Fibroblast of villous mesenchyme (primary cell): ENCODE results near the gene CD93. TPM values are rescaled to one million over a fixed set of nuclear protein-coding genes. Genes with fewer than 3 reads are reported as not detected.

Experiments used
- DNase-seq: peaks from one replicate; pipeline ENCODE4 v3.0.0-alpha.2; 2010; ENCODE audit warnings: low read depth
- H3K4me3 ChIP-seq: 2 replicates; pipeline ENCODE4 v1.5.1; 2011; ENCODE audit warnings: low read depth, mild to moderate bottlenecking, low read length
- total RNA-seq: library from RNA; depleted of rRNA; stranded (reverse); fragments of >200 nt; gene quantifications from 2 replicates; pipeline ENCODE4 v1.2.3, GENCODE V29; 2012
- TF ChIP-seq, protein P1 (sequence below): IDR thresholded peaks from 2 replicates; pipeline ENCODE4 v1.5.1; 2012; ENCODE audit warnings: low read depth, mild to moderate bottlenecking, low read length; ENCODE audit not compliant: insufficient read depth

The CD93 gene
- total RNA-seq, 1 donor = under 0.01 TPM

DNA sequence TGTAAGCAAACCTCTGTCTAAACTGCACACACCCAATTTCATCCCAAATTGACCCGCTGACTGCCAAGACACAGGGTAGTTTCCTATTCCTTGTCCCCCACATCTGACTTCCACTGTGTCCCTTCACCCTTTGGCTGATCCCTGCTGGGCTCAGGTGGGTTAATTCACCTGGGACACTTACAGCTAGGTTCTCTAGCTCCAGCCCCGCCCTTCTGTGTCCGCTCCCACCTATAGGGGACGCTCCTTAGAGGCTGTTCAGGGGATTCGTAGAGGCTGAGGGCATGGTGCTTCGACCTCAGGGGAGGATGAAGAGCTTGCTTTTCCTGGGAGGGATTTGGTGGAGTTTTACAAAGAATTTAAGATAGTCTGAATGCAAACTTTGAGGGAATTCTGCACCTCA, 4.0 kb upstream of the CD93 start:
- no peak overlapping the region for H3K4me3 ChIP-seq
- DNase-seq = no peak
- TF ChIP-seq, protein P1, sequence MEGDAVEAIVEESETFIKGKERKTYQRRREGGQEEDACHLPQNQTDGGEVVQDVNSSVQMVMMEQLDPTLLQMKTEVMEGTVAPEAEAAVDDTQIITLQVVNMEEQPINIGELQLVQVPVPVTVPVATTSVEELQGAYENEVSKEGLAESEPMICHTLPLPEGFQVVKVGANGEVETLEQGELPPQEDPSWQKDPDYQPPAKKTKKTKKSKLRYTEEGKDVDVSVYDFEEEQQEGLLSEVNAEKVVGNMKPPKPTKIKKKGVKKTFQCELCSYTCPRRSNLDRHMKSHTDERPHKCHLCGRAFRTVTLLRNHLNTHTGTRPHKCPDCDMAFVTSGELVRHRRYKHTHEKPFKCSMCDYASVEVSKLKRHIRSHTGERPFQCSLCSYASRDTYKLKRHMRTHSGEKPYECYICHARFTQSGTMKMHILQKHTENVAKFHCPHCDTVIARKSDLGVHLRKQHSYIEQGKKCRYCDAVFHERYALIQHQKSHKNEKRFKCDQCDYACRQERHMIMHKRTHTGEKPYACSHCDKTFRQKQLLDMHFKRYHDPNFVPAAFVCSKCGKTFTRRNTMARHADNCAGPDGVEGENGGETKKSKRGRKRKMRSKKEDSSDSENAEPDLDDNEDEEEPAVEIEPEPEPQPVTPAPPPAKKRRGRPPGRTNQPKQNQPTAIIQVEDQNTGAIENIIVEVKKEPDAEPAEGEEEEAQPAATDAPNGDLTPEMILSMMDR = no peak

DNA sequence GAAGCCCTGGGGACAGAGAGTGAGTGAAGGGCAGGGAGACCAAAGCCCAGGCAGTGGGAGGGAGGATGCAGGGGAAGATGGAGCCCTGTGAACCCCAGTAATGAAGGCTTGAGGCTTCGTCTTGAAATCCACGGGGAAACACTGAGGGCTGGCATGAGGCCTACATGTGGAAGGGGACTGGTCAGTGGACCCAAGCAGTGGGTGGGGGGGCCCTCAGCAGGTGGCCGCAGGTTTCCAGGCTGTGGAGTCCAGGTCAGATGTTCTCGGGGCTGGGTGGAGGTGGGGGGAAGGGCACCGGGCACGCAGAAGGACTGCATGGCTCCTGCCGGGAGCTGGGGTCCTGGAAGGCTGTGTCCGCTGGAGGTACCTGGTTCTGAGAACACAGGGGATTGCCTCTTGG, 2.7 kb upstream of the CD93 start:
- no peak overlapping the region for H3K4me3 ChIP-seq
- no peak for DNase-seq
- TF ChIP-seq, protein P1 = no peak

DNA sequence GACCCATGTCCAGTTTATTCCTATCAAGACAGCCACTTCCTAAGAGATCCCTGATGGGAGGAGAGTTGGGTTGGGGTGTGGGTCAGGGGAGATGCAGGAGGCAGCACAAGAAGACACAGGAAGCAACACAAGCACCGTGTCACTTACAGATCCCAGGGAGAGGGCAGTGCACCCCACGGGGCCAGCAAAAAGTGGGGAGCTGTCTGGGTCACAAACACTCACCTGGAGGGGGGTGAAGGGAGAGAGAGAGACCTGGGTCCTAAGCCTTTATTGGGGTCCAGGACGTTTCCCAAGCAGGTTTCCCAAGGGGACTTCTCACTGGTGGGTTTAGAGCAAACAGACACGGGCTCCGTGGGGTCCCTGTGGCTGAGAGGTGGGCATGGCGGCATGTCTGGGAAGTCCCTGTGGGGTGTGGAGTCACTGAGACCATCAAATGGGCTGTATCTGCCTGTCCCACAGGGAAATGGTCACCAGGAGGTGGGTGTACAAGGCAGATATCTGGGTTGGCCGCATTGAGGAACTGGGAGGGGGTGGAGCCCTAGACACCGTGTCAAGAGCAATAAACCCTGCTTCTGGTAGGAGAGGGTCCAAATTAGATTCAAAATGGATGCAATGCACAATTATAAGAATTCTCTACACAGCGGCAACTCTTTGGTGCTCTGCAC, 1.6 kb upstream of the CD93 start:
- DNase-seq = no peak
- TF ChIP-seq, protein P1 = no peak
- H3K4me3 ChIP-seq = no peak overlapping the region

DNA sequence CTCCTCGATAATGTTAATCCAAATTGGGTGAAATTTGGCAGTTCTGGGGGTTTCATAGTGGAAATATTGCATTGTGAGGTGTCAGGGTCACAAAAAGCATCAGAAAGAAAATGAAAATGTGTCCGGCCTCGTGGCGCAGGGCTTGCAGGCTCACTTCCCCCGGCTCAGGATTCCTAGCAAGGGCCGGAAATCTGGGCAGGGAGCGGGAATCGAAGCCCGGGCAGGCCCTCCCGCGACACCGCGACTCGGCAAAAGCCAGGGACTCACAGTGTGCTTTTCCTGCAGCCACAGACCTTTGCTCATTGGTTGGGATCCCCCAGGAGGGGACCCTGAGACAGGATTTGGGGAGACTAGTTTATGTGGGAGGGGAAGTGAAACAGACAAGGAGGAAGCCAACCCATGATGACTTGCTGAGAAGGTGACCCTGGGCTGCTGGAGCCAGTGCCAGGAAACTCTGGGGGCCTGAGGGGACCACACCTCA, 847 bp upstream of the CD93 start:
- TF ChIP-seq, protein P1 = no peak
- no peak for DNase-seq
- H3K4me3 ChIP-seq = no peak overlapping the region

DNA sequence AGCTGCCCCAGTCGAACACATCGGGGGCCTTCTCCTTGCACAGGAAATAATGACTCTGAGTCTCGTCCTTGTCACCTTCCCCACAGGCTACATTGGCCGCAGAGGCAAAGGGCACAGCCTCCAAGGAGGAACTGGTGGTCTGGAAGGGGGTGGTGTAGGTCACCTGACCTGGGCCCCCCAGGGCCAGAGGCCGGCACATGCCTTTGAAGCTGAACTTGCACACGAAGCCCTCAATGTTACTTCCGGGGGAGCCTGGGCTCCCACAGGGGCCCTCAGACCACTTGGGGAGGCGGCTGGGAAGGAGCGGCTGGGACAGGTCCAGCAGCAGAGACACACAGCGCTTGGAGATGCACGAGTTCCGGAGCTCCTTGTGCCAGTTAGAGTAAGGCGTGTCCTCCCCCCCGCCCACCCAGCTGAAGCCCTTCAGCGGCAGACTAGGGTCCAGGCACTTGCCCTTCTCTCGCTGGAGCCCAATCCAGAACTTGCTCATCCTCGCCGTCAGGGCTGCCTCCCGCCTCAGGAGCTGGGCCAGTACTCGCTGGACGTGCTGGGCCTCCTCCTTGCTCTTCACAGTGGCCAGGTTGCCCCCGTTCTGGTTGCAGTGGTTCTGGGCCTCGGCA, 578 bp downstream of the CD93 start:
- TF ChIP-seq, protein P1 = no peak
- DNase-seq = no peak
- no peak overlapping the region for H3K4me3 ChIP-seq

DNA sequence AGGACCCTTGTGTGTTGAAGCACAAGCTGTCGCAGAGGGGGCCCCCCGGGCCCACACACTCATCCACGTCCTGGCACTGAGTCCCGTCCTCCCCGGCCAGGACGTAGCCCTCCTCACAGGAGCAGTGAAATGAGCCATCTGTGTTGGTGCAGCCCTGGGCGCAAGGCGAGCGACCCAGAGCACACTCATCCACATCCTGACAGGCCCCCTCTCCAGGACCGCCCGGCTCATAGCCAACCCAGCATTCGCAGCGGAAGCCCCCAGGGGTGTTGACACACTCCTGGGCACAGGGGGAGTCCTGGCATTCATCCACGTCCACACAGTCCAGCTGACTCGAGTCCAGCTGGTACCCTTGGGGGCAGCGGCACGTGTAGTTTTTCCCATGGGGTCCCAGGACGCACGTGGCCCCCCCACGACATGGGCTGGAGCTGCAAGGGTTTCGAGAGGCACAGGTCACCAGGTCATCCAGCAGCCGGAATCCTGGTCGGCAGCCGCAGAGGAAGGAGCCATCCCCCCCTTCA, 1.2 kb downstream of the CD93 start:
- no peak overlapping the region for H3K4me3 ChIP-seq
- DNase-seq = no peak
- TF ChIP-seq, protein P1 = no peak
